Caki2 (cell line): Measurements from ENCODE around the gene RNF121. TPM values are rescaled to one million over a fixed set of nuclear protein-coding genes. Genes with fewer than 3 reads are reported as not detected.
"Not testable (repeated sequence)": the region's sequence is repeated elsewhere in the genome, so short reads cannot be mapped to it uniquely, and the experiment has no call there.

Experiments
- DNase-seq: peaks from one replicate; pipeline ENCODE4 v3.0.0-alpha.2; 2015; ENCODE audit warnings: low read depth
- in situ Hi-C: cut with HindIII; loops from 2 replicates; pipeline ENCODE4 v1.10.0; 2016; ENCODE audit warnings: low sequenced_read_pairs, low pct_unique_long_range_greater_than_20kb, mixed read lengths
- total RNA-seq: library from RNA; depleted of rRNA; stranded (reverse); fragments of >200 nt; shearing (Covaris generic); gene quantifications from 2 replicates; pipeline ENCODE4 v1.2.3, GENCODE V29; 2014; ENCODE audit warnings: low replicate concordance; rRNA removed

Gene RNF121
- total RNA-seq, result 74.1 and 79.4 TPM in 2 replicates

DNA sequence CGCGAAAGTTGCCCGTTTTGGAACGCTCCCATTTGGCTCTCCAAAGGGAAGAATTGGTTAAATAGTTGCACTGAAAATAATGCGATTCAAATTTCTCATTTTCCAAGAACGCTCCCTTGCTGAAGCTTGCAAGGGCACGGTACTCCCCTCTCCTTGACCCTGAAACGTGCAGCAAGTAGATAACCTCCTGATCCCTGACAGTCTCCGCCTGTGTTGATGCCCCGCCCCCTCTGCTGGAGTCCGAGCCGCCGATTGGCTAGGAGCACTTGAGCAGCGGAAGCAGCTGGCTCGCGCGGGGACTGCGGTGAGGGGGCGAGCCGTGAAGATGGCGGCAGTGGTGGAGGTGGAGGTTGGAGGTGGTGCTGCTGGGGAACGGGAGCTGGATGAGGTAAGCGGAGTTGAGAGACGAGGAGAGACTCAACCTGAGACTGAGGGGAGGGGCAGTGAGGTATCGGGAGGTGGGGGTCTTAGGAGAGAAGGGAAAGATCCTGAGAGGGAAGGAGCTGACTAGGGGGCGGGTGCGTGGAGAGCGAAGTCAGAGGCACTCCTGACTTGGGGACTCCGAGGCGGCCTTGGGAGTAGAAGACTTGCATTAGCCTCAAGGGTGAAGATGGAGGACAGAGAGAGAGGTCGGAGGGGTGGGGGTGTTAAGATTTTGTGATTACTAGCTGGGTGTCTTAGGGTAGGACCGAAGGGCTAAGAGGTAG is at the start of gene RNF121:
RNF121 (plus strand) TSS at position 310 of the 707 bp plus-strand sequence; CDS start at position 326, 16 bp downstream.
- in situ Hi-C loops, result no loop called here
- DNase-seq, result peak; percentile 92

DNA sequence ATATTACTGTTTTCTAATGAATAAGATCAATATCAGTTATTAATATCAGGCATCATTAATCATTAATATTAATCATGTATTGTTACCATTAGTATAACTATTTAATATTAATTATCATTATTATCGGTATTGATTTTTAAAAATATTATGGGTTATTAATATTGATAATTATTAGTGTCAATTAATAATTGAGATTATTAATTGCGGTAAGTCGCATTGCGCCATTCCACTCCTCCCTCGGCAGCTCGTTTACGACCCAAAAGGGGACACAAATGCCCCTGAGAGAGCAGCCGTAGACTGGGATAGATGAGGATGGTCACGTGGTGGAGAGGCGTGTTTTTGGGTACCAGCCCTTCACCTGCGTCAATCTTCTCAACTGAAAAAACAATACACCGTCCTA is 43.0 kb upstream of the RNF121 start:
- in situ Hi-C loops, DNase-seq: not testable (repeated sequence)

- in situ Hi-C loops, DNase-seq: not testable (repeated sequence)
Observed at GRCh38 chr11:71888335-71889010, 40.4 kb upstream of the RNF121 start.

- in situ Hi-C loops, DNase-seq: not testable (repeated sequence)
Observed at GRCh38 chr11:71889181-71889872, 39.5 kb upstream of the RNF121 start.

DNA sequence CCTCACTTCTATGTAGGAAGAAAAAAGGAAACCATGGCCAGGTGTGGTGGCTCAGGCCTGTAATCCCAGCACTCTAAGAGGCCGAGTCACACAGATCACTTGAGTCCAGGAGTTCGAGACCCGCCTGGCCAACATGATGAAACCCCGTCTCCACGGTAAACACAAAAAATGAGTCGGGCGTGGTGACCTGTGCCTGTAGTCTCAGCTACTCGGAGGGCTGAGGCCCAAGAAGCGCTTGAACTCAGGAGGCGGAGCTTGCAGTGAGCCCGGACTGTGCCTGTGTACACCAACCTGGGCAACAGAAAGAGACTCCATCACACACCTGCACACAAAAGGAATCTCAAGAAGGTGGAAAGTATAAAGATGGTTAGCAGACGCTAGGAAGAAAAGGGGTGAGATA is 32.9 kb upstream of the RNF121 start:
- in situ Hi-C loops, result no loop called here

DNA sequence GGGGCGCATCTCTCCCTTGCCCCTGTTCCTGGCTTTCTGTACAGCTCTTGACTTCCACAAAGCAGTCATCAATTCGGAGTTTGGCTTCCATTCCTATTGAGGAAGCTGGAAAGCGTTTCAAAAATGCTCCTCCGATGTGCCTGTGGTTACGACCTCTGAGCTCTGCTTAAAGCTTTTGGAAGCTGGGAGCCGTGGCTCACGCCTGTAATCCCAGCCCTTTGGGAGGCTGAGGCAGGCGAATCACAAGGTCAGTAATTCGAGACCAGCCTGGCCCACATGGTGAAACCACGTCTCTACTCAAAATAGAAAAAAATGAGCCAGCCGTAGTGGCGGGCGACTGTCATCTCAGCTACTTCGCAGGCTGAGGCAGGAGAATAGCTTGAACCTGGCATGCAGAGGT is 27.7 kb upstream of the RNF121 start:
- in situ Hi-C loops, DNase-seq: not testable (repeated sequence)

More for the DNA sequence above, 32.9 kb upstream of the RNF121 start:
- no peak for DNase-seq

GRCh38 chr11:71908218-71908617 is 20.6 kb upstream of the RNF121 start:
- in situ Hi-C loops, result no loop called here

DNA sequence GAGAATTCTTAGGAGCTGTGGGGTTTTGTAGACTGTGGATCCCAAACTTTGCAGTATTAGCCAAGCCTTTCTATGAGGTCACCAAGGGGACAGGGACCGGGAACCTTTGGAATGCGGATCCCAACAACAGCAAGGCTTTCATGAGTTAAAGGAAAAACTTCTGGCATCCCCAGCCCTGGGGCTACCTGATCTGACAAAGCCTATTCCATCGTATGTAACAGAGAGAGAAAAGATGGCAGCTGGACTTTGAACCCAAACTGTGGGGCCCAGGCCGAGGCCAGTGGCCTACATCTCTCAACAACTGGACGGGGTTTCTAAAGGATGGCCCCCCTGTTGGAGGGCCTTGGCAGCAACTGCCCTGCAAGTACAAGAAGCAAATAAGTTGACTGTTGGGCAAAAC is 18.1 kb upstream of the RNF121 start:
- in situ Hi-C loops, DNase-seq: not testable (repeated sequence)

More at GRCh38 chr11:71908218-71908617, 20.6 kb upstream of the RNF121 start:
- DNase-seq, result no peak

DNA sequence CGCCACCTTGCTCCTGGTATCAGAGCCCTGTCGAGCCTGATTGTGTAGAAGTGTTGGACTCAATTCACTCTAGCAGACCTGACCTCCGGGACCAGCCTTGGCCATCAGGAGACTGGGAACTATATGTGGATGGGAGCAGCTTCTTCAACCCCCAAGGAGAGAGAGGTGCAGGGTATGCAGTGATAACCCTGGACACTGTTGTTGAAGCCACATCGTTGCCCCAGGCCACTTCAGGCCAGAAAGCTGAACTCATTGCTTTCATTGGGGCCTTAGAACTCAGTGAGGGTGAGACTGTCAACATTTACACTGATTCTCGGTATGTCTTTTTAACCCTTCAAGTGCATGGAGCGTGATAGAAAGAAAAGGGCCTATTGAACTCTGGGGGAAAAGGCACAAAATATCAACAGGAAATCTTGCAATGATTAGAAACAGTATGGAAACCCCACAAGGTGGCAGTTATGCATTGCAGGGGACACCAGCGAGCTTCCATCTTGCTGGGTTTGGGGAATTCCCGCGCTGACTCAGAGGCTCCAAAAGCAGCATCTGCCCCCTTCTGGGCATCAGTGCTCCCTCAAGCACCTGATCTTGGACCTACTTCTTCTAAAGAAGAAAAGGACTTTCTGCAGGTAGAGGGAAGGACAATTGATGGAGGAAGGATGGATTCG is 17.4 kb upstream of the RNF121 start:
- in situ Hi-C loops, result not testable (repeated sequence)

GRCh38 chr11:71911986-71912340 is 16.9 kb upstream of the RNF121 start:
- in situ Hi-C loops, DNase-seq: not testable (repeated sequence)

More for the DNA sequence above, 17.4 kb upstream of the RNF121 start:
- not testable (repeated sequence) for DNase-seq

GRCh38 chr11:71913756-71914526 is 14.9 kb upstream of the RNF121 start:
- in situ Hi-C loops, result no loop called here
- no peak for DNase-seq

GRCh38 chr11:71914617-71915189 is 14.1 kb upstream of the RNF121 start:
- no peak for DNase-seq
- in situ Hi-C loops, result no loop called here

GRCh38 chr11:71917646-71918140 is 11.2 kb upstream of the RNF121 start:
- no peak for DNase-seq
- in situ Hi-C loops, result no loop called here

- DNase-seq, result peak; percentile 91
- in situ Hi-C loops, result no loop called here
Observed at GRCh38 chr11:71927820-71928736, 768 bp upstream of the RNF121 start, which contains the start of gene XNDC1N. Gene XNDC1N, minus strand, starts transcription at chr11:71928594. Its CDS starts 5,241 bp downstream, at chr11:71923353.

DNA sequence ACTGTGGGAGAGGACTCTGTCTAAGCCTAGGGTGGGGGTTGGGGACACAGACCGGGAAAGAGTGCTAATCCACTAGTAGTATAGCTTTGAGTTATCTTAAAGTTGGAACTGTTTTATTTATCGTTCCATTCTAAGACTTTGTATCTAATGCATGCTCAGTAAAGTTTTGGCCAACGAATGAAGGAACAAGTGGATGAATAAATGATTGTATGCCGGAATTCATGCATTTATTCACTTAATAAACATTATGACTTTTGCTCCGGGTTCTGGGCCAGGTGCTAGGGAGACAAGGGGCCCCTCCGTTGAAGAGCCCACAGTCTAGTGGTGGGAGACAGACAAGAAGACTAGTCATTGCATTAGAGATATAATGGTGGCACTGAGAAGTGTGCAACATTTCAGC is 645 bp downstream of the RNF121 start:
- DNase-seq, result no peak
- in situ Hi-C loops, result no loop called here

DNA sequence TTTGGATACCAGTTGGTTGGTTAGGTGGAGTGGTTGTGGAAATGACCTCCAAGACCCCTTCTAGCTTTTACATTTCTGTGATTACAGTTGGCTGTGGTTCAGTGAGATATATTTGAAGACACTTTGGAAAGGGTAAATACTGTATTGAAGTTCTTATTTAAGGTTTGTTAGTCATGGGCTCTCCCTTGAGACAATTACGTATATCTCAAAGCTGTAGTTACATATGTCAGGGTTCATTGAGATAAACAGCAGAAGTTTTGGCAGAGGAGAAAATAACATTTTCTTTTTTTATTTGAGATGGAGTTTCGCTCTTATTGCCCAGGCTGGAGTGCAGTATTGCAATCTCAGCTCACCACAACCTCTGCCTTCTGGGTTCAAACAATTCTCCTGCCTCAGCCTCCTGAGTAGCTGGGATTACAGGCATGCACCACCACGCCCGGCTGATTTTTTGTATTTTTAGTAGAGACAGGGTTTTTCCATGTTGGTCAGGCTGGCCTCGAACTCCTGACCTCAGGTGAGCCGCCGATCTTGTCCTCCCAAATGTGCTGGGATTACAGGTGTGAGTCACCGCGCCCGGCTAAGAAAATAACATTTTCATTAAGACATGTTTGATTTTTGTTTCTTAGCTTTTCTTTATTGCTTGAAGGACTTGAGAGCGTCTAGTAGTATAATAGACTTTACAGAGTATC is 1.9 kb downstream of the RNF121 start:
- DNase-seq, result no peak
- in situ Hi-C loops, result no loop called here
